ENCODE measurements around the gene ATP5F1A. TPM values are rescaled to one million over a fixed set of nuclear protein-coding genes. Genes with fewer than 3 reads are reported as not detected.

Gene ATP5F1A
- 411 and 912 TPM in 2 replicates for total RNA-seq

GRCh38 chr18:46097801-46098615, at the start of gene ATP5F1A:
Gene ATP5F1A (minus strand): TSS chr18:46098296. CDS start chr18:46098231, 65 bp downstream.

GRCh38 chr18:46104128-46104911, 6.2 kb upstream of the ATP5F1A start, which contains the start of gene HAUS1:
Gene HAUS1 (plus strand): TSS chr18:46104385. CDS start chr18:46104412, 27 bp downstream.

GRCh38 chr18:46071653-46072375, 26.3 kb downstream of the ATP5F1A start, which contains the start of gene PSTPIP2:
Gene PSTPIP2 (minus strand): TSS chr18:46072260. CDS start chr18:46072188, 72 bp downstream.

Small RNA genes within 50 kb of the gene (small RNA-seq; reads per million reads assigned to genes)
- gene RNU6-1278P: not detected
- not detected for gene RNY4P37

Other genes starting within 250 kb of the ATP5F1A start
- gene EPG5, start 131.0 kb downstream of the ATP5F1A start, total RNA-seq: 30.2 and 33.9 TPM in 2 replicates
- 8.6 and 9.2 TPM in 2 replicates for gene PSTPIP2, start 26.0 kb downstream of the ATP5F1A start, total RNA-seq
- gene HAUS1, start 6.1 kb upstream of the ATP5F1A start, total RNA-seq: 28.2 and 47.5 TPM in 2 replicates

Measured in placental epithelial cell (primary cell).